SK-N-SH (cell line): ENCODE data around the gene BACE1-AS. TPM values are rescaled to one million over a fixed set of nuclear protein-coding genes. Genes with fewer than 3 reads are reported as not detected.

Source experiments
- CTCF ChIA-PET: fragments of 300-600, 350-600 bp; formaldehyde crosslinking; extraction: SDS; loops from one replicate; lab custom pipeline; 2021; lab: Yijun Ruan, JAX
- POLR2A ChIA-PET: fragments of 350-600 bp; sonication (Branson Sonifier 250); formaldehyde crosslinking; extraction: SDS; loops from one replicate; lab custom pipeline; 2020; ENCODE audit warnings: antibody characterized with exemption, inconsistent platforms; lab: Yijun Ruan, JAX
- DNase-seq: peaks from one replicate; pipeline ENCODE4 v3.0.0; 2012
- H2AFZ ChIP-seq: fragments of 200-600 bp; sonication (generic); 2 replicates; pipeline ENCODE4 v1.8.1; 2016; ENCODE audit warnings: antibody characterized with exemption, mild to moderate bottlenecking, low read depth
- H3F3A ChIP-seq: fragments of 200-600 bp; sonication (generic); replicated peaks from 2 replicates; pipeline ENCODE3; 2016; ENCODE audit warnings: antibody characterized with exemption, mild to moderate bottlenecking; ENCODE audit not compliant: insufficient read depth
- H3K27ac ChIP-seq, 2 experiments: fragments of 200-500 bp in 1 of 2; fragments of 200-600 bp in 1 of 2; sonication (Bioruptor generic) in 1 of 2; sonication (generic), shearing (Covaris generic) in 1 of 2; 2 replicates each; pipeline versions ENCODE4 v1.5.1 to v1.6.1; 2014 to 2016; ENCODE audit warnings: low read depth in 2 of 2, inconsistent platforms in 1 of 2, low read length in 1 of 2, mild to moderate bottlenecking in 1 of 2, mixed read lengths in 1 of 2
- H3K27me3 ChIP-seq: fragments of 200-600 bp; sonication (generic), shearing (Covaris generic); 2 replicates; pipeline ENCODE4 v1.6.1; 2016; ENCODE audit warnings: mixed run types; ENCODE audit not compliant: insufficient read depth
- H3K36me3 ChIP-seq, 2 experiments: fragments of 200-500 bp in 1 of 2; fragments of 200-600 bp in 1 of 2; sonication (Bioruptor generic) in 1 of 2; sonication (generic) in 1 of 2; replicated peaks in 1 of 2; 2 replicates each; pipeline versions ENCODE3 to v1.5.1; 2014 to 2016; ENCODE audit warnings: low read length in 1 of 2, mild to moderate bottlenecking in 1 of 2; ENCODE audit not compliant: insufficient read depth in 2 of 2, control insufficient read depth in 1 of 2
- H3K4me1 ChIP-seq, 2 experiments: fragments of 200-500 bp in 1 of 2; fragments of 200-600 bp in 1 of 2; sonication (Bioruptor generic) in 1 of 2; sonication (generic), shearing (Covaris generic) in 1 of 2; 2 replicates each; pipeline versions ENCODE4 v1.5.1 to v1.6.1; 2014 to 2016; ENCODE audit warnings: low read depth in 1 of 2, low read length in 1 of 2, mixed run types in 1 of 2; ENCODE audit not compliant: insufficient read depth in 2 of 2, control insufficient read depth in 1 of 2
- H3K4me2 ChIP-seq: fragments of 200-600 bp; sonication (generic), shearing (Covaris generic); 2 replicates; pipeline ENCODE4 v1.6.1; 2017; ENCODE audit warnings: mixed run types
- H3K4me3 ChIP-seq, 2 experiments: fragments of 200-500 bp in 1 of 2; fragments of 200-600 bp in 1 of 2; sonication (Bioruptor generic) in 1 of 2; sonication (generic), shearing (Covaris generic) in 1 of 2; 2 replicates each; pipeline versions ENCODE4 v1.5.1 to v1.8.1; 2014 to 2016; ENCODE audit warnings: low read depth in 2 of 2, inconsistent platforms in 1 of 2, low read length in 1 of 2, mild to moderate bottlenecking in 1 of 2, mixed read lengths in 1 of 2, moderate library complexity in 1 of 2
- H3K79me2 ChIP-seq: fragments of 200-600 bp; sonication (generic); 2 replicates; pipeline ENCODE4 v1.8.1; 2017; ENCODE audit warnings: mild to moderate bottlenecking; ENCODE audit not compliant: insufficient read depth
- H3K9ac ChIP-seq: fragments of 200-600 bp; sonication (generic); 2 replicates; pipeline ENCODE4 v1.6.1; 2017; ENCODE audit warnings: mixed run types
- H3K9me2 ChIP-seq: fragments of 200-600 bp; sonication (generic); 2 replicates; pipeline ENCODE4 v1.6.1; 2017; ENCODE audit warnings: mixed run types
- H3K9me3 ChIP-seq: fragments of 200-600 bp; sonication (generic); 2 replicates; pipeline ENCODE4 v1.6.1; 2017; ENCODE audit warnings: mixed run types, mild to moderate bottlenecking, moderate library complexity
- H4K20me1 ChIP-seq: fragments of 200-600 bp; sonication (generic); 2 replicates; pipeline ENCODE4 v1.6.1; 2017; ENCODE audit warnings: mild to moderate bottlenecking, mixed run types; ENCODE audit not compliant: insufficient read depth
- CHD2 ChIP-seq: fragments of 150-350 bp; IDR thresholded peaks from 2 replicates; pipeline ENCODE4 v1.6.1; 2018; ENCODE audit warnings: low read length; ENCODE audit not compliant: partially characterized antibody
- ELF1 ChIP-seq: IDR thresholded peaks from 2 replicates; pipeline ENCODE4 v1.4.0; 2012
- EP300 ChIP-seq, 2 experiments: IDR thresholded peaks; 2 replicates each; pipeline versions ENCODE4 v1.4.0 to v1.6.1; 2012; ENCODE audit warnings: borderline replicate concordance in 1 of 2, low read depth in 1 of 2, low read length in 1 of 2
- FOSL2 ChIP-seq: IDR thresholded peaks from 2 replicates; pipeline ENCODE4 v1.4.0; 2012; ENCODE audit warnings: low read depth, mild to moderate bottlenecking, moderate library complexity, borderline replicate concordance
- FOXJ3 ChIP-seq: sonication (generic); formaldehyde crosslinking; IDR thresholded peaks from 2 replicates; pipeline ENCODE4 v1.5.1; 2020; ENCODE audit warnings: mild to moderate bottlenecking, missing genetic modification reagents
- GABPA ChIP-seq: IDR thresholded peaks from 2 replicates; pipeline ENCODE4 v1.4.0; 2012; ENCODE audit warnings: low read depth, mild to moderate bottlenecking
- GATA2 ChIP-seq: sonication (generic); formaldehyde crosslinking; IDR thresholded peaks from 2 replicates; pipeline ENCODE4 v1.5.0; 2020; ENCODE audit warnings: mild to moderate bottlenecking, missing genetic modification reagents
- JUND ChIP-seq: IDR thresholded peaks from 2 replicates; pipeline ENCODE4 v1.4.0; 2012
- NFIC ChIP-seq: IDR thresholded peaks from 2 replicates; pipeline ENCODE4 v1.4.0; 2012; ENCODE audit warnings: borderline replicate concordance
- NRF1 ChIP-seq: IDR thresholded peaks from 2 replicates; pipeline ENCODE4 v1.6.1; 2012; ENCODE audit warnings: low read depth, mild to moderate bottlenecking, low read length
- POLR2AphosphoS5 ChIP-seq: IDR thresholded peaks from 2 replicates; pipeline ENCODE4 v1.6.1; 2012; ENCODE audit warnings: low read depth, low read length
- RAD21 ChIP-seq: IDR thresholded peaks from 2 replicates; pipeline ENCODE4 v1.6.1; 2012; ENCODE audit warnings: mild to moderate bottlenecking, low read length
- RCOR1 ChIP-seq: fragments of 150-350 bp; IDR thresholded peaks from 2 replicates; pipeline ENCODE4 v1.6.1; 2017; ENCODE audit warnings: antibody characterized with exemption, low read length
- RFX5 ChIP-seq: IDR thresholded peaks from 2 replicates; pipeline ENCODE4 v1.6.1; 2012; ENCODE audit warnings: mild to moderate bottlenecking, improper control_type of control experiment, low read length
- RXRA ChIP-seq: IDR thresholded peaks from 2 replicates; pipeline ENCODE4 v1.4.0; 2012; ENCODE audit warnings: low read depth, mild to moderate bottlenecking, borderline replicate concordance
- SIN3A ChIP-seq: IDR thresholded peaks from 2 replicates; pipeline ENCODE4 v1.6.1; 2012; ENCODE audit warnings: low read depth, mild to moderate bottlenecking, low read length, moderate library complexity, borderline replicate concordance
- TAF1 ChIP-seq: IDR thresholded peaks from 2 replicates; pipeline ENCODE4 v1.6.1; 2012; ENCODE audit warnings: low read depth, mild to moderate bottlenecking, low read length, moderate library complexity, borderline replicate concordance
- TCF12 ChIP-seq: IDR thresholded peaks from 2 replicates; pipeline ENCODE4 v1.4.0; 2012
- TEAD4 ChIP-seq: IDR thresholded peaks from 2 replicates; pipeline ENCODE4 v1.4.0; 2012; ENCODE audit warnings: mild to moderate bottlenecking, borderline replicate concordance; ENCODE audit not compliant: insufficient read depth
- YY1 ChIP-seq: IDR thresholded peaks from 2 replicates; pipeline ENCODE4 v1.4.0; 2012; ENCODE audit warnings: low read depth, mild to moderate bottlenecking
- WGBS: methylation state at CpG from one replicate; pipeline ENCODE4 v1.1.6; 2017; ENCODE audit warnings: low lambda C conversion rate; 5-methylcytosine and 5-hydroxymethylcytosine counted together
- polyA plus RNA-seq, 3 experiments: library from polyadenylated mRNA; depleted of rRNA; stranded (reverse); fragments of >200 nt; gene quantifications; 2 replicates each; pipeline ENCODE4 v1.2.3, GENCODE V29; 2012
- TF ChIP-seq, protein P1 (sequence below): IDR thresholded peaks from 2 replicates; pipeline ENCODE4 v1.4.0; 2012; ENCODE audit warnings: low read depth
- TF ChIP-seq, protein P2 (sequence below): fragments of 150-350 bp; IDR thresholded peaks from 2 replicates; pipeline ENCODE4 v1.6.1; 2016; ENCODE audit warnings: mild to moderate bottlenecking, low read depth, low read length
- TF ChIP-seq, protein P3 (sequence below): IDR thresholded peaks from 2 replicates; pipeline ENCODE4 v1.6.1; 2012; ENCODE audit warnings: mild to moderate bottlenecking, low read depth, low read length, moderate library complexity
- TF ChIP-seq, protein P4 (sequence below): IDR thresholded peaks from 2 replicates; pipeline ENCODE4; 2012
- TF ChIP-seq, protein P5 (sequence below): IDR thresholded peaks from 2 replicates; pipeline ENCODE4 v1.4.0; 2012; ENCODE audit warnings: low read depth, borderline replicate concordance

The BACE1-AS gene
- polyA plus RNA-seq, 1 of the 3 experiments (the other 2 are of a cell fraction): 5.7 TPM

DNA sequence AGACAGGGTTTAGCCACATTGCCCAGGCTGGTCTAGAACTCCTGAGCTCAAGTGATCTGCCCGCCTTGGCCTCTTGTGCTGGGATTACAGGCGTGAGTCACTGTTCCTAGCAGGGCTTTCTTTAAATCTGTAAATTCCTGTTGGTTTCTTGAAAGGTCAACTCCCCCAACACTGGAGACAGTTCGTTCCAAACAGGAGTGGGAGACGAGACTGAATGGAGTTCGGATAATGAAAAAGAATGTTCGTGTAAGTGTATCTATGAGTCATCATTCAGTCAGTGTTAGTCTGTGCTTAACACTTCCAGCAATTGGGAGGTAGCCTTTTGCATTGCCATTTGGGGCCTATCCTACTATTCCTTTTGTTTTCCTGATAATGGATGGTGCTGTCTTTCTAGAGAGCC is 10.0 kb upstream of the BACE1-AS start:
- no peak overlapping the region for H2AFZ ChIP-seq
- H3K9me2 ChIP-seq: no peaks in the 10 kb centered on the region
- no peak overlapping the region for H3K4me3 ChIP-seq
- DNase-seq: no peak
- H3F3A ChIP-seq: peaks cover 36% of the 10 kb centered on the region
- peak overlapping the region; percentile 47; the same call in 1 of the 2 replicates for H3K9ac ChIP-seq
- 19% methylated on average over 6 of the region's 6 CpGs for WGBS
- H3K27me3 ChIP-seq: no peaks in the 10 kb centered on the region
- H3K27ac ChIP-seq: peak overlapping the region; percentile 16 to 86; a peak in 3 of 4 replicates
- peaks cover 32 to 49% of the 10 kb centered on the region in 2 experiments for H3K36me3 ChIP-seq
- H3K79me2 ChIP-seq: peaks cover 3% of the 10 kb centered on the region
- no peaks in the 10 kb centered on the region for H3K9me3 ChIP-seq
- peak overlapping the region; percentile 65 for H3K4me2 ChIP-seq
- H3K4me1 ChIP-seq: peaks cover 0 to 28% of the 10 kb centered on the region in 2 experiments; a peak in 2 of 4 replicates
- CTCF ChIA-PET: no interaction called here
- POLR2A ChIA-PET: no interaction called here
- TF ChIP-seq, protein P1, sequence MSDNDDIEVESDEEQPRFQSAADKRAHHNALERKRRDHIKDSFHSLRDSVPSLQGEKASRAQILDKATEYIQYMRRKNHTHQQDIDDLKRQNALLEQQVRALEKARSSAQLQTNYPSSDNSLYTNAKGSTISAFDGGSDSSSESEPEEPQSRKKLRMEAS: peak; percentile 65
- TF ChIP-seq NRF1: no peak
- TF ChIP-seq, protein P2, sequence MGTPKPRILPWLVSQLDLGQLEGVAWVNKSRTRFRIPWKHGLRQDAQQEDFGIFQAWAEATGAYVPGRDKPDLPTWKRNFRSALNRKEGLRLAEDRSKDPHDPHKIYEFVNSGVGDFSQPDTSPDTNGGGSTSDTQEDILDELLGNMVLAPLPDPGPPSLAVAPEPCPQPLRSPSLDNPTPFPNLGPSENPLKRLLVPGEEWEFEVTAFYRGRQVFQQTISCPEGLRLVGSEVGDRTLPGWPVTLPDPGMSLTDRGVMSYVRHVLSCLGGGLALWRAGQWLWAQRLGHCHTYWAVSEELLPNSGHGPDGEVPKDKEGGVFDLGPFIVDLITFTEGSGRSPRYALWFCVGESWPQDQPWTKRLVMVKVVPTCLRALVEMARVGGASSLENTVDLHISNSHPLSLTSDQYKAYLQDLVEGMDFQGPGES: no peak
- TF ChIP-seq JUND: peak; percentile 83
- TF ChIP-seq NFIC: peak; percentile 15; the same call in 1 of the 2 replicates
- peak; percentile 89 for TF ChIP-seq FOSL2
- peak in 1 of 2 experiments; percentile 73; a peak in 2 of 4 replicates for TF ChIP-seq EP300 (IDR thresholded peaks at IDR 0.05; ENCODE audit: borderline replicate concordance in 1 of 2, low read depth in 1 of 2, low read length in 1 of 2)
- TF ChIP-seq POLR2AphosphoS5: peak; percentile 35; the same call in 1 of the 2 replicates
- TF ChIP-seq RAD21: no peak
- no peak for TF ChIP-seq RCOR1
- TF ChIP-seq TEAD4: peak; percentile 54; the same call in 1 of the 2 replicates
- TF ChIP-seq FOXJ3 (CRISPR knock-in tag): no peak
- TF ChIP-seq TAF1: no peak
- TF ChIP-seq, protein P3, sequence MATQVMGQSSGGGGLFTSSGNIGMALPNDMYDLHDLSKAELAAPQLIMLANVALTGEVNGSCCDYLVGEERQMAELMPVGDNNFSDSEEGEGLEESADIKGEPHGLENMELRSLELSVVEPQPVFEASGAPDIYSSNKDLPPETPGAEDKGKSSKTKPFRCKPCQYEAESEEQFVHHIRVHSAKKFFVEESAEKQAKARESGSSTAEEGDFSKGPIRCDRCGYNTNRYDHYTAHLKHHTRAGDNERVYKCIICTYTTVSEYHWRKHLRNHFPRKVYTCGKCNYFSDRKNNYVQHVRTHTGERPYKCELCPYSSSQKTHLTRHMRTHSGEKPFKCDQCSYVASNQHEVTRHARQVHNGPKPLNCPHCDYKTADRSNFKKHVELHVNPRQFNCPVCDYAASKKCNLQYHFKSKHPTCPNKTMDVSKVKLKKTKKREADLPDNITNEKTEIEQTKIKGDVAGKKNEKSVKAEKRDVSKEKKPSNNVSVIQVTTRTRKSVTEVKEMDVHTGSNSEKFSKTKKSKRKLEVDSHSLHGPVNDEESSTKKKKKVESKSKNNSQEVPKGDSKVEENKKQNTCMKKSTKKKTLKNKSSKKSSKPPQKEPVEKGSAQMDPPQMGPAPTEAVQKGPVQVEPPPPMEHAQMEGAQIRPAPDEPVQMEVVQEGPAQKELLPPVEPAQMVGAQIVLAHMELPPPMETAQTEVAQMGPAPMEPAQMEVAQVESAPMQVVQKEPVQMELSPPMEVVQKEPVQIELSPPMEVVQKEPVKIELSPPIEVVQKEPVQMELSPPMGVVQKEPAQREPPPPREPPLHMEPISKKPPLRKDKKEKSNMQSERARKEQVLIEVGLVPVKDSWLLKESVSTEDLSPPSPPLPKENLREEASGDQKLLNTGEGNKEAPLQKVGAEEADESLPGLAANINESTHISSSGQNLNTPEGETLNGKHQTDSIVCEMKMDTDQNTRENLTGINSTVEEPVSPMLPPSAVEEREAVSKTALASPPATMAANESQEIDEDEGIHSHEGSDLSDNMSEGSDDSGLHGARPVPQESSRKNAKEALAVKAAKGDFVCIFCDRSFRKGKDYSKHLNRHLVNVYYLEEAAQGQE: peak; percentile 57; the same call in 1 of the 2 replicates
- TF ChIP-seq CHD2: no peak
- peak; percentile 69 for TF ChIP-seq TCF12
- TF ChIP-seq GABPA: no peak
- no peak for TF ChIP-seq RFX5
- TF ChIP-seq YY1: no peak
- TF ChIP-seq GATA2: no peak
- no peak for TF ChIP-seq ELF1
- TF ChIP-seq, protein P4, sequence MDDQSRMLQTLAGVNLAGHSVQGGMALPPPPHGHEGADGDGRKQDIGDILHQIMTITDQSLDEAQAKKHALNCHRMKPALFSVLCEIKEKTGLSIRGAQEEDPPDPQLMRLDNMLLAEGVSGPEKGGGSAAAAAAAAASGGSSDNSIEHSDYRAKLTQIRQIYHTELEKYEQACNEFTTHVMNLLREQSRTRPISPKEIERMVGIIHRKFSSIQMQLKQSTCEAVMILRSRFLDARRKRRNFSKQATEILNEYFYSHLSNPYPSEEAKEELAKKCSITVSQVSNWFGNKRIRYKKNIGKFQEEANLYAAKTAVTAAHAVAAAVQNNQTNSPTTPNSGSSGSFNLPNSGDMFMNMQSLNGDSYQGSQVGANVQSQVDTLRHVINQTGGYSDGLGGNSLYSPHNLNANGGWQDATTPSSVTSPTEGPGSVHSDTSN: peak; percentile 65
- peak; percentile 76 for TF ChIP-seq RXRA
- TF ChIP-seq, protein P5, sequence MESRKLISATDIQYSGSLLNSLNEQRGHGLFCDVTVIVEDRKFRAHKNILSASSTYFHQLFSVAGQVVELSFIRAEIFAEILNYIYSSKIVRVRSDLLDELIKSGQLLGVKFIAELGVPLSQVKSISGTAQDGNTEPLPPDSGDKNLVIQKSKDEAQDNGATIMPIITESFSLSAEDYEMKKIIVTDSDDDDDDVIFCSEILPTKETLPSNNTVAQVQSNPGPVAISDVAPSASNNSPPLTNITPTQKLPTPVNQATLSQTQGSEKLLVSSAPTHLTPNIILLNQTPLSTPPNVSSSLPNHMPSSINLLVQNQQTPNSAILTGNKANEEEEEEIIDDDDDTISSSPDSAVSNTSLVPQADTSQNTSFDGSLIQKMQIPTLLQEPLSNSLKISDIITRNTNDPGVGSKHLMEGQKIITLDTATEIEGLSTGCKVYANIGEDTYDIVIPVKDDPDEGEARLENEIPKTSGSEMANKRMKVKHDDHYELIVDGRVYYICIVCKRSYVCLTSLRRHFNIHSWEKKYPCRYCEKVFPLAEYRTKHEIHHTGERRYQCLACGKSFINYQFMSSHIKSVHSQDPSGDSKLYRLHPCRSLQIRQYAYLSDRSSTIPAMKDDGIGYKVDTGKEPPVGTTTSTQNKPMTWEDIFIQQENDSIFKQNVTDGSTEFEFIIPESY: no peak
- 0 out of 2 replicates have a peak, but pooled peaks have one; percentile 47 for TF ChIP-seq SIN3A
- no peaks in the 10 kb centered on the region; the same call in 1 of the 2 replicates for H4K20me1 ChIP-seq
